ENCODE results near the gene UBQLN4.
"Not testable (repeated sequence)": the region's sequence is repeated elsewhere in the genome, so short reads cannot be mapped to it uniquely, and the experiment has no call there.

UBQLN4 gene

GRCh38 chr1:156073110-156073687, 19.6 kb upstream of the UBQLN4 start:
- H3K4me3 ChIP-seq (ENCODE audit: low read depth in 1 of 2, low read length in 2 of 2), result no peak overlapping the region
- no peak overlapping the region for H3K9ac ChIP-seq (ENCODE audit: low read depth in 1 of 2, low read length in 2 of 2)
- no peaks in the 10 kb centered on the region for H3K27me3 ChIP-seq (ENCODE audit: control insufficient read depth in 1 of 2, insufficient read depth in 2 of 2, low read length in 2 of 2)
- peaks cover 18 to 30% of the 10 kb centered on the region in 2 donors for H3K36me3 ChIP-seq (ENCODE audit: control insufficient read depth in 1 of 2, insufficient read depth in 2 of 2, low read length in 2 of 2)
- peaks cover 5% of the 10 kb centered on the region in 2 donors for H3K4me1 ChIP-seq (ENCODE audit: control insufficient read depth in 1 of 2, insufficient read depth in 2 of 2, low read length in 2 of 2)
- H3K27ac ChIP-seq (ENCODE audit: low read depth, low read length), result no peak overlapping the region
- no peaks in the 10 kb centered on the region for H3K9me3 ChIP-seq (ENCODE audit: control insufficient read depth in 1 of 2, low read length in 2 of 2)

DNA sequence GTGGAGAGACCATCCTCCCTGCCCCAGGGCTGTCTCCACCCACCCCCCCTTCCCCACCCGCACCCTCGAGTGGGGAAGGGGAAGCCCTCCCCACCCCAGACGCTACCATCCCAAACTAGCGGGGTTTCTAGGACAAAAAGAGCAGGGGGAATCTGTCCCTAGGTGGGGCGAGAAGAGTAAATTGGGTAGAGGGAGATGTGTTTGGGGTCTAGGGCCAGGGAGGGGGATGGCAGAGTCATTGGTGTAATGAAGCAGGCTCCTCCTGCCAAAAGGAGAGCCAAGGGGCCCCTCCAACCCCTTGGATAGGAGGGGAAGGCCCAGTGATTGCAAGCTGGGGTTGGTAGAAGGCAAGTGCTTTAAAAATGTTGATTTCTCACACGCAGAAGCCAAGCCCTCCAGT, 18.7 kb upstream of the UBQLN4 start:
- H3K36me3 ChIP-seq (ENCODE audit: control insufficient read depth in 1 of 2, insufficient read depth in 2 of 2, low read length in 2 of 2), result peaks cover 18 to 34% of the 10 kb centered on the region in 2 donors
- no peaks in the 10 kb centered on the region for H3K9me3 ChIP-seq (ENCODE audit: control insufficient read depth in 1 of 2, low read length in 2 of 2)
- peaks cover 5% of the 10 kb centered on the region in 2 donors for H3K4me1 ChIP-seq (ENCODE audit: control insufficient read depth in 1 of 2, insufficient read depth in 2 of 2, low read length in 2 of 2)
- no peak overlapping the region for H3K27ac ChIP-seq (ENCODE audit: low read depth, low read length)
- no peaks in the 10 kb centered on the region for H3K27me3 ChIP-seq (ENCODE audit: control insufficient read depth in 1 of 2, insufficient read depth in 2 of 2, low read length in 2 of 2)
- H3K4me3 ChIP-seq (ENCODE audit: low read depth in 1 of 2, low read length in 2 of 2), result no peak overlapping the region
- no peak overlapping the region for H3K9ac ChIP-seq (ENCODE audit: low read depth in 1 of 2, low read length in 2 of 2)

- H3K4me1 ChIP-seq (ENCODE audit: control insufficient read depth in 1 of 2, insufficient read depth in 2 of 2, low read length in 2 of 2); H3K27me3 ChIP-seq (ENCODE audit: control insufficient read depth in 1 of 2, insufficient read depth in 2 of 2, low read length in 2 of 2); H3K9ac ChIP-seq (ENCODE audit: low read depth in 1 of 2, low read length in 2 of 2); H3K9me3 ChIP-seq (ENCODE audit: control insufficient read depth in 1 of 2, low read length in 2 of 2); H3K4me3 ChIP-seq (ENCODE audit: low read depth in 1 of 2, low read length in 2 of 2); H3K27ac ChIP-seq (ENCODE audit: low read depth, low read length): not testable (repeated sequence)
- peaks cover 18 to 34% of the 10 kb centered on the region in 2 donors for H3K36me3 ChIP-seq (ENCODE audit: control insufficient read depth in 1 of 2, insufficient read depth in 2 of 2, low read length in 2 of 2)
Measured at GRCh38 chr1:156071332-156071816, 17.8 kb upstream of the UBQLN4 start.

DNA sequence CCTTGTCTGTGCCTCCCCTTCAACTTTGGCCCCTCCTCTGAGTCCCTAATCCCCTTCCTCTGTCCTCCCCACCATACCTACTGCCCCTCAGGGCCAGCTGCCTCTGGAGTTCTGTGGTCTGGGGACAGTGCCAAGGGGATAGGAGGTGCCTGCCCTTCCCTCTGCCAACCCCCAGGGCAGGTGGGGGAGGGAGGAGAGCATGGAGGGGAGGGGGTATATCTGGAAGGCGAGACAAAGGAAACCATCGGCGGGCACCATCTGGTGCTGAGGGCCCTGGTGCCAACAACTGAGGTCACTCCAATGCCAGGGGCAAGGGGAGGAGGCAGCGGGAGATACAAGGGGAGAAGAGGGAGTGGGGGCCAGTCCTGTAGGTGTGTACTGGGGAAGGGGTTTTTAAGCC, 16.9 kb upstream of the UBQLN4 start:
- Histone ChIP-seq H3K27me3 (ENCODE audit: control insufficient read depth in 1 of 2, insufficient read depth in 2 of 2, low read length in 2 of 2) (no peaks in the 10 kb centered on the region), H3K27ac (ENCODE audit: low read depth, low read length) (no peak overlapping the region), H3K9ac (ENCODE audit: low read depth in 1 of 2, low read length in 2 of 2) (no peak overlapping the region), H3K4me3 (ENCODE audit: low read depth in 1 of 2, low read length in 2 of 2) (no peak overlapping the region), H3K9me3 (ENCODE audit: control insufficient read depth in 1 of 2, low read length in 2 of 2) (no peaks in the 10 kb centered on the region), H3K36me3 (ENCODE audit: control insufficient read depth in 1 of 2, insufficient read depth in 2 of 2, low read length in 2 of 2) (peaks cover 18 to 37% of the 10 kb centered on the region in 2 donors), H3K4me1 (ENCODE audit: control insufficient read depth in 1 of 2, insufficient read depth in 2 of 2, low read length in 2 of 2) (no peaks in the 10 kb centered on the region)

GRCh38 chr1:156069490-156070455, 16.2 kb upstream of the UBQLN4 start:
- Histone ChIP-seq H3K36me3 (ENCODE audit: control insufficient read depth in 1 of 2, insufficient read depth in 2 of 2, low read length in 2 of 2) (peaks cover 18 to 45% of the 10 kb centered on the region in 2 donors), H3K4me3 (ENCODE audit: low read depth in 1 of 2, low read length in 2 of 2) (no peak overlapping the region), H3K9ac (ENCODE audit: low read depth in 1 of 2, low read length in 2 of 2) (no peak overlapping the region), H3K27me3 (ENCODE audit: control insufficient read depth in 1 of 2, insufficient read depth in 2 of 2, low read length in 2 of 2) (no peaks in the 10 kb centered on the region), H3K4me1 (ENCODE audit: control insufficient read depth in 1 of 2, insufficient read depth in 2 of 2, low read length in 2 of 2) (no peaks in the 10 kb centered on the region), H3K9me3 (ENCODE audit: control insufficient read depth in 1 of 2, low read length in 2 of 2) (no peaks in the 10 kb centered on the region), H3K27ac (ENCODE audit: low read depth, low read length) (no peak overlapping the region)

GRCh38 chr1:156067262-156067661, 13.7 kb upstream of the UBQLN4 start:
- no peak overlapping the region for H3K4me3 ChIP-seq (ENCODE audit: low read depth in 1 of 2, low read length in 2 of 2)
- H3K9me3 ChIP-seq (ENCODE audit: control insufficient read depth in 1 of 2, low read length in 2 of 2), result no peaks in the 10 kb centered on the region
- H3K4me1 ChIP-seq (ENCODE audit: control insufficient read depth in 1 of 2, insufficient read depth in 2 of 2, low read length in 2 of 2), result peaks cover 0 to 8% of the 10 kb centered on the region in 2 donors
- no peaks in the 10 kb centered on the region for H3K27me3 ChIP-seq (ENCODE audit: control insufficient read depth in 1 of 2, insufficient read depth in 2 of 2, low read length in 2 of 2)
- H3K36me3 ChIP-seq (ENCODE audit: control insufficient read depth in 1 of 2, insufficient read depth in 2 of 2, low read length in 2 of 2), result peaks cover 12 to 41% of the 10 kb centered on the region in 2 donors
- no peak overlapping the region for H3K27ac ChIP-seq (ENCODE audit: low read depth, low read length)
- H3K9ac ChIP-seq (ENCODE audit: low read depth in 1 of 2, low read length in 2 of 2), result no peak overlapping the region

DNA sequence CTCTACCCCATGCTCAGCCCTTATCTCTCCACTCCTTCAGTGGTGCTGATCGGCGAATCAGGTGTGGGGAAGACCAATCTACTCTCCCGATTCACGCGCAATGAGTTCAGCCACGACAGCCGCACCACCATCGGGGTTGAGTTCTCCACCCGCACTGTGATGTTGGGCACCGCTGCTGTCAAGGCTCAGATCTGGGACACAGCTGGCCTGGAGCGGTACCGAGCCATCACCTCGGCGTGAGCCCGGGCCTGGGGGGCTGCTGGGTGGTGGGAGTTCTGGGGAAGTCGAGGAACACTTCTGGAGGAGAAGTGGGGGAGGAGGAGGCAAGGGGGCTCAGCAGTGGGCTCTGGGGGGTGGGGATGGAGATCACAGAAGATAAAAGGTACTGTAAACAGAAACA, 12.3 kb upstream of the UBQLN4 start:
- Histone ChIP-seq H3K9ac (ENCODE audit: low read depth in 1 of 2, low read length in 2 of 2) (no peak overlapping the region), H3K27me3 (ENCODE audit: control insufficient read depth in 1 of 2, insufficient read depth in 2 of 2, low read length in 2 of 2) (no peaks in the 10 kb centered on the region), H3K4me3 (ENCODE audit: low read depth in 1 of 2, low read length in 2 of 2) (no peak overlapping the region), H3K9me3 (ENCODE audit: control insufficient read depth in 1 of 2, low read length in 2 of 2) (no peaks in the 10 kb centered on the region), H3K4me1 (ENCODE audit: control insufficient read depth in 1 of 2, insufficient read depth in 2 of 2, low read length in 2 of 2) (peaks cover 0 to 8% of the 10 kb centered on the region in 2 donors), H3K36me3 (ENCODE audit: control insufficient read depth in 1 of 2, insufficient read depth in 2 of 2, low read length in 2 of 2) (peaks cover 12 to 36% of the 10 kb centered on the region in 2 donors), H3K27ac (ENCODE audit: low read depth, low read length) (no peak overlapping the region)

- peaks cover 0 to 8% of the 10 kb centered on the region in 2 donors for H3K4me1 ChIP-seq (ENCODE audit: control insufficient read depth in 1 of 2, insufficient read depth in 2 of 2, low read length in 2 of 2)
- peaks cover 8 to 29% of the 10 kb centered on the region in 2 donors for H3K36me3 ChIP-seq (ENCODE audit: control insufficient read depth in 1 of 2, insufficient read depth in 2 of 2, low read length in 2 of 2)
- H3K27ac ChIP-seq (ENCODE audit: low read depth, low read length), result no peak overlapping the region
- H3K4me3 ChIP-seq (ENCODE audit: low read depth in 1 of 2, low read length in 2 of 2), result no peak overlapping the region
- H3K9ac ChIP-seq (ENCODE audit: low read depth in 1 of 2, low read length in 2 of 2), result no peak overlapping the region
- no peaks in the 10 kb centered on the region for H3K27me3 ChIP-seq (ENCODE audit: control insufficient read depth in 1 of 2, insufficient read depth in 2 of 2, low read length in 2 of 2)
- no peaks in the 10 kb centered on the region for H3K9me3 ChIP-seq (ENCODE audit: control insufficient read depth in 1 of 2, low read length in 2 of 2)
Measured at GRCh38 chr1:156065212-156065611, 11.6 kb upstream of the UBQLN4 start.

- H3K4me1 ChIP-seq (ENCODE audit: control insufficient read depth in 1 of 2, insufficient read depth in 2 of 2, low read length in 2 of 2), result peaks cover 0 to 8% of the 10 kb centered on the region in 2 donors
- H3K9me3 ChIP-seq (ENCODE audit: control insufficient read depth in 1 of 2, low read length in 2 of 2), result no peaks in the 10 kb centered on the region
- no peak overlapping the region for H3K27ac ChIP-seq (ENCODE audit: low read depth, low read length)
- H3K36me3 ChIP-seq (ENCODE audit: control insufficient read depth in 1 of 2, insufficient read depth in 2 of 2, low read length in 2 of 2), result peaks cover 2 to 23% of the 10 kb centered on the region in 2 donors
- H3K27me3 ChIP-seq (ENCODE audit: control insufficient read depth in 1 of 2, insufficient read depth in 2 of 2, low read length in 2 of 2), result no peaks in the 10 kb centered on the region
- no peak overlapping the region for H3K9ac ChIP-seq (ENCODE audit: low read depth in 1 of 2, low read length in 2 of 2)
- H3K4me3 ChIP-seq (ENCODE audit: low read depth in 1 of 2, low read length in 2 of 2), result no peak overlapping the region
Measured at GRCh38 chr1:156064615-156065014, 11.0 kb upstream of the UBQLN4 start.

DNA sequence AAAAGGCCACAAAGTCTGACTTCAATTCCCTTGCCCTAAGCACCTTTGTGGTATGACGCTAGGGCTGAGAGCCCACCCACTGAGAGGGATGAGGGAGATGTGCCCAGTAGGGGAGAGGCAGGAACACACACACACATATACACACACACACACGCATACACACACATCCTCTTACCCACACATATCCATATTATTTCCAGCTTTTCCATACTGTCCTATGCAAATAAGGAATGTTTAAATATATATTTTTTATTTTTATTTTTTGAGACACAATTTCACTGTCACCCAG, 10.3 kb upstream of the UBQLN4 start:
- Histone ChIP-seq H3K9me3 (ENCODE audit: control insufficient read depth in 1 of 2, low read length in 2 of 2) (no peaks in the 10 kb centered on the region), H3K9ac (ENCODE audit: low read depth in 1 of 2, low read length in 2 of 2) (no peak overlapping the region), H3K4me3 (ENCODE audit: low read depth in 1 of 2, low read length in 2 of 2) (no peak overlapping the region), H3K27ac (ENCODE audit: low read depth, low read length) (no peak overlapping the region), H3K4me1 (ENCODE audit: control insufficient read depth in 1 of 2, insufficient read depth in 2 of 2, low read length in 2 of 2) (peaks cover 0 to 8% of the 10 kb centered on the region in 2 donors), H3K36me3 (ENCODE audit: control insufficient read depth in 1 of 2, insufficient read depth in 2 of 2, low read length in 2 of 2) (peaks cover 0 to 21% of the 10 kb centered on the region in 2 donors), H3K27me3 (ENCODE audit: control insufficient read depth in 1 of 2, insufficient read depth in 2 of 2, low read length in 2 of 2) (no peaks in the 10 kb centered on the region)
